ENCODE results near the gene CD99L2.

- TF ChIP-seq POLR2AphosphoS5 (IDR thresholded peaks at IDR 0.05; ENCODE audit: low read depth, low read length) (no peak), POLR2A (IDR thresholded peaks at IDR 0.05; ENCODE audit: low read depth, low read length) (no peak), SPI1 (IDR thresholded peaks at IDR 0.05; ENCODE audit: low read depth, low read length) (no peak), TAF1 (IDR thresholded peaks at IDR 0.05; ENCODE audit: low read depth, low read length) (no peak), POU2F2 (IDR thresholded peaks at IDR 0.05; ENCODE audit: low read depth, low read length) (no peak)
Observed at GRCh38 chrX:150846130-150846529, 52.3 kb downstream of the CD99L2 start.
